Measurements from ENCODE around the gene ATXN2. TPM values are rescaled to one million over a fixed set of nuclear protein-coding genes. Genes with fewer than 3 reads are reported as not detected.
A peak's percentile ranks its signal among the peaks of the same experiment; 100 is the strongest.
"Not testable (repeated sequence)": the region's sequence is repeated elsewhere in the genome, so short reads cannot be mapped to it uniquely, and the experiment has no call there.

ATXN2 gene
- total and polyA plus RNA-seq, 2 of the 4 experiments (the other 2 are of a cell fraction), result 12.4 to 66.5 TPM

- dilution Hi-C loops (cut with HindIII; ENCODE audit: low sequenced_read_pairs, unreplicated experiment), result no loop called here
- no TSS peak for BruUV-seq (replicated peaks)
- POLR2A ChIA-PET (ENCODE audit: unreplicated experiment), result no interaction called here
Observed at GRCh38 chr12:111602348-111602747, 3.2 kb upstream of the ATXN2 start.

DNA sequence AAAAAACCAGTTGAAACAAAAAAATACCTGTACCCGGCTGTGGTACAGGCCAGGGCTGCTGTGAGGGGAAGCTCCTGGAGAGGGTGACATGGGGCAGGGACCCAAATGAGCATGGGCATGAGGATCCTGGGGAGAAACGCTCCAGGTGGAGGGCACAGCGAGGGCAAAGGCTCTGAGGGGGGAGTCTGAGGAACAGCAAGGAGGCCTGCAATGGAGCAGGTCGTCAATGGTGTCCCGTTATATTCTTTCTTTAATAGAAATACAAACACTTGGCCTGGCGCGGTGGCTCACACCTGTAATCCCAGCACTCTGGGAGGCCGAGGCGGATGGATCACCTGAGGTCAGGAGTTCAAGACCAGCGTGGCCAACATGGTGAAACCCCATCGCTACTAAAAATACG lies 1.9 kb upstream of the ATXN2 start:
- H4K91ac ChIP-seq (ENCODE audit: insufficient read depth, low read depth, low read length); H3K18ac ChIP-seq (ENCODE audit: low read depth, low read length); ATAC-seq (ENCODE audit: low read depth); H3K4ac ChIP-seq (ENCODE audit: low read depth, low read length); DNase-seq; H3K23ac ChIP-seq (ENCODE audit: low read depth, low read length); BruUV-seq (replicated peaks); POLR2A ChIA-PET (ENCODE audit: unreplicated experiment); H2BK5ac ChIP-seq (ENCODE audit: low read depth, low read length, poor library complexity, severe bottlenecking); H3K27ac ChIP-seq (ENCODE audit: insufficient read depth, low read length); intact Hi-C loops (cut with micrococcal nuclease); H3K56ac ChIP-seq (ENCODE audit: extremely low read depth, insufficient read depth, low read length); in situ Hi-C loops (cut with MboI; ENCODE audit: low sequenced_read_pairs); H2BK20ac ChIP-seq (ENCODE audit: low read depth, low read length); H3K4me1 ChIP-seq (ENCODE audit: control insufficient read depth, insufficient read depth, low read length); H3K9me3 ChIP-seq (ENCODE audit: control insufficient read depth, insufficient read depth, low read length); H2AFZ ChIP-seq (replicated peaks; ENCODE audit: low read length, poor library complexity); H4K8ac ChIP-seq (ENCODE audit: low read depth in 2 of 2, low read length in 2 of 2); H2BK15ac ChIP-seq (ENCODE audit: low read depth, low read length); H3K9me1 ChIP-seq (ENCODE audit: insufficient read depth, low read length); H3K36me3 ChIP-seq (ENCODE audit: control insufficient read depth, insufficient read depth, low read length); H3K4me2 ChIP-seq (ENCODE audit: low read depth, low read length); H2BK120ac ChIP-seq (ENCODE audit: low read depth, low read length); H2AK9ac ChIP-seq (replicated peaks; ENCODE audit: low read depth, low read length, poor library complexity); H3K4me3 ChIP-seq (ENCODE audit: insufficient read depth, low read depth, low read length); H3K9ac ChIP-seq (ENCODE audit: low read depth, low read length); H3K27me3 ChIP-seq (ENCODE audit: control insufficient read depth, insufficient read depth, low read length); H3K14ac ChIP-seq (replicated peaks; ENCODE audit: low read depth, low read length); dilution Hi-C loops (cut with HindIII; ENCODE audit: low sequenced_read_pairs, unreplicated experiment); CTCF ChIA-PET; H4K5ac ChIP-seq (ENCODE audit: low read depth, low read length): not testable (repeated sequence)
- Histone ChIP-seq H3K79me1 (ENCODE audit: low read depth in 1 of 2, low read length in 2 of 2) (peaks cover 9 to 19% of the 10 kb centered on the region in 2 experiments; a peak in 1 of 4 replicates), H2AK5ac (ENCODE audit: low read depth, low read length) (peak overlapping the region; percentile 33; the same call in 1 of the 2 replicates), H4K20me1 (ENCODE audit: insufficient read depth, low read length) (peaks cover 23% of the 10 kb centered on the region)
- 100% methylated on average over 6 of the region's 12 CpGs; no CpG with 5 or more reads in 1 of the 2 experiments for WGBS, 2 experiments (ENCODE audit: extremely low coverage in 2 of 2, insufficient read length in 1 of 2)

More at GRCh38 chr12:111602348-111602747, 3.2 kb upstream of the ATXN2 start:
- no peak for TF ChIP-seq BHLHE40 (IDR thresholded peaks at IDR 0.05; ENCODE audit: low read depth, low read length)
- no peak for TF ChIP-seq NFE2L2 (IDR thresholded peaks at IDR 0.05; ENCODE audit: low read depth, low read length)
- no peak for TF ChIP-seq RCOR1 (IDR thresholded peaks at IDR 0.05; ENCODE audit: insufficient replicate concordance, low read length)
- TF ChIP-seq, protein P1, sequence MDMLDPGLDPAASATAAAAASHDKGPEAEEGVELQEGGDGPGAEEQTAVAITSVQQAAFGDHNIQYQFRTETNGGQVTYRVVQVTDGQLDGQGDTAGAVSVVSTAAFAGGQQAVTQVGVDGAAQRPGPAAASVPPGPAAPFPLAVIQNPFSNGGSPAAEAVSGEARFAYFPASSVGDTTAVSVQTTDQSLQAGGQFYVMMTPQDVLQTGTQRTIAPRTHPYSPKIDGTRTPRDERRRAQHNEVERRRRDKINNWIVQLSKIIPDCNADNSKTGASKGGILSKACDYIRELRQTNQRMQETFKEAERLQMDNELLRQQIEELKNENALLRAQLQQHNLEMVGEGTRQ (IDR thresholded peaks at IDR 0.05; ENCODE audit: low read depth, low read length), result no peak
- no peak for TF ChIP-seq POLR2A (IDR thresholded peaks at IDR 0.05; ENCODE audit: low read depth, low read length)
- no peak for TF ChIP-seq RAD21 (IDR thresholded peaks at IDR 0.05; ENCODE audit: low read length)
- TF ChIP-seq CEBPB (IDR thresholded peaks at IDR 0.05; ENCODE audit: low read depth, low read length), result no peak
- no peak for TF ChIP-seq MAZ (IDR thresholded peaks at IDR 0.05; ENCODE audit: borderline replicate concordance, low read depth, low read length)
- no peak for TF ChIP-seq MAFK (IDR thresholded peaks at IDR 0.05; ENCODE audit: low read depth, low read length)
- TF ChIP-seq RFX5 (IDR thresholded peaks at IDR 0.05; ENCODE audit: low read depth, low read length), result no peak
- TF ChIP-seq FOS (IDR thresholded peaks at IDR 0.05; ENCODE audit: low read depth, low read length), result no peak
- no peaks in the 10 kb centered on the region for H3K4me1 ChIP-seq (ENCODE audit: control insufficient read depth, insufficient read depth, low read length)
- peaks cover 11% of the 10 kb centered on the region for H4K20me1 ChIP-seq (ENCODE audit: insufficient read depth, low read length)
- WGBS, 2 experiments (ENCODE audit: extremely low coverage in 2 of 2, insufficient read length in 1 of 2), result no CpG with 5 or more reads among the region's 2 CpGs
- intact Hi-C loops (cut with micrococcal nuclease) (no loop called here), in situ Hi-C loops (cut with MboI; ENCODE audit: low sequenced_read_pairs) (no loop called here)
- H3K9ac ChIP-seq (ENCODE audit: low read depth, low read length), result no peak overlapping the region
- no peak overlapping the region for H2AFZ ChIP-seq (replicated peaks; ENCODE audit: low read length, poor library complexity)
- no peak overlapping the region for H3K23ac ChIP-seq (ENCODE audit: low read depth, low read length)
- H3K27me3 ChIP-seq (ENCODE audit: control insufficient read depth, insufficient read depth, low read length), result no peaks in the 10 kb centered on the region
- no peak overlapping the region for H3K4me2 ChIP-seq (ENCODE audit: low read depth, low read length)
- ATAC-seq (ENCODE audit: low read depth), result no peak
- no peak overlapping the region for H4K8ac ChIP-seq (ENCODE audit: low read depth in 2 of 2, low read length in 2 of 2)
- no peak overlapping the region for H2AK5ac ChIP-seq (ENCODE audit: low read depth, low read length)
- H2AK9ac ChIP-seq (replicated peaks; ENCODE audit: low read depth, low read length, poor library complexity), result no peak overlapping the region
- H3K27ac ChIP-seq (ENCODE audit: insufficient read depth, low read length), result no peak overlapping the region
- H2BK15ac ChIP-seq (ENCODE audit: low read depth, low read length), result no peak overlapping the region
- H4K5ac ChIP-seq (ENCODE audit: low read depth, low read length), result no peak overlapping the region
- no peaks in the 10 kb centered on the region for H3K9me1 ChIP-seq (ENCODE audit: insufficient read depth, low read length)
- no peak overlapping the region for H4K91ac ChIP-seq (ENCODE audit: insufficient read depth, low read depth, low read length)
- no peak overlapping the region for H2BK20ac ChIP-seq (ENCODE audit: low read depth, low read length)
- H3K14ac ChIP-seq (replicated peaks; ENCODE audit: low read depth, low read length), result no peak overlapping the region
- no peaks in the 10 kb centered on the region for H3K9me3 ChIP-seq (ENCODE audit: control insufficient read depth, insufficient read depth, low read length)
- no peak overlapping the region for H3K18ac ChIP-seq (ENCODE audit: low read depth, low read length)
- no peaks in the 10 kb centered on the region for H3K36me3 ChIP-seq (ENCODE audit: control insufficient read depth, insufficient read depth, low read length)
- no peak overlapping the region for H2BK5ac ChIP-seq (ENCODE audit: low read depth, low read length, poor library complexity, severe bottlenecking)
- no peak overlapping the region for H3K56ac ChIP-seq (ENCODE audit: extremely low read depth, insufficient read depth, low read length)
- H3K79me1 ChIP-seq (ENCODE audit: low read depth in 1 of 2, low read length in 2 of 2), result peaks cover 9 to 17% of the 10 kb centered on the region in 2 experiments; a peak in 1 of 4 replicates
- no peak for DNase-seq
- CTCF ChIA-PET, result interaction anchor here (0.6 kb wide), 1 partner anchor 150 kb away, joined by 3 read pairs; no protein-coding TSS in a partner anchor
- H2BK120ac ChIP-seq (ENCODE audit: low read depth, low read length), result no peak overlapping the region
- H3K4ac ChIP-seq (ENCODE audit: low read depth, low read length), result no peak overlapping the region
- H3K4me3 ChIP-seq (ENCODE audit: insufficient read depth, low read depth, low read length), result no peak overlapping the region
